ENCODE results near the gene OGFOD1. TPM values are rescaled to one million over a fixed set of nuclear protein-coding genes. Genes with fewer than 3 reads are reported as not detected.

Gene OGFOD1
- total RNA-seq, 1 donor, result 95.0 TPM

GRCh38 chr16:56451753-56452689 lies 667 bp downstream of the OGFOD1 start:
- H3K4me3 ChIP-seq (ENCODE audit: low read depth, low read length), result peak overlapping the region; percentile 84
- peak; percentile 27 for DNase-seq (ENCODE audit: low read depth)
- TF ChIP-seq, protein P1, sequence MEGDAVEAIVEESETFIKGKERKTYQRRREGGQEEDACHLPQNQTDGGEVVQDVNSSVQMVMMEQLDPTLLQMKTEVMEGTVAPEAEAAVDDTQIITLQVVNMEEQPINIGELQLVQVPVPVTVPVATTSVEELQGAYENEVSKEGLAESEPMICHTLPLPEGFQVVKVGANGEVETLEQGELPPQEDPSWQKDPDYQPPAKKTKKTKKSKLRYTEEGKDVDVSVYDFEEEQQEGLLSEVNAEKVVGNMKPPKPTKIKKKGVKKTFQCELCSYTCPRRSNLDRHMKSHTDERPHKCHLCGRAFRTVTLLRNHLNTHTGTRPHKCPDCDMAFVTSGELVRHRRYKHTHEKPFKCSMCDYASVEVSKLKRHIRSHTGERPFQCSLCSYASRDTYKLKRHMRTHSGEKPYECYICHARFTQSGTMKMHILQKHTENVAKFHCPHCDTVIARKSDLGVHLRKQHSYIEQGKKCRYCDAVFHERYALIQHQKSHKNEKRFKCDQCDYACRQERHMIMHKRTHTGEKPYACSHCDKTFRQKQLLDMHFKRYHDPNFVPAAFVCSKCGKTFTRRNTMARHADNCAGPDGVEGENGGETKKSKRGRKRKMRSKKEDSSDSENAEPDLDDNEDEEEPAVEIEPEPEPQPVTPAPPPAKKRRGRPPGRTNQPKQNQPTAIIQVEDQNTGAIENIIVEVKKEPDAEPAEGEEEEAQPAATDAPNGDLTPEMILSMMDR (IDR thresholded peaks at IDR 0.05; ENCODE audit: insufficient read depth, low read length), result no peak

DNA sequence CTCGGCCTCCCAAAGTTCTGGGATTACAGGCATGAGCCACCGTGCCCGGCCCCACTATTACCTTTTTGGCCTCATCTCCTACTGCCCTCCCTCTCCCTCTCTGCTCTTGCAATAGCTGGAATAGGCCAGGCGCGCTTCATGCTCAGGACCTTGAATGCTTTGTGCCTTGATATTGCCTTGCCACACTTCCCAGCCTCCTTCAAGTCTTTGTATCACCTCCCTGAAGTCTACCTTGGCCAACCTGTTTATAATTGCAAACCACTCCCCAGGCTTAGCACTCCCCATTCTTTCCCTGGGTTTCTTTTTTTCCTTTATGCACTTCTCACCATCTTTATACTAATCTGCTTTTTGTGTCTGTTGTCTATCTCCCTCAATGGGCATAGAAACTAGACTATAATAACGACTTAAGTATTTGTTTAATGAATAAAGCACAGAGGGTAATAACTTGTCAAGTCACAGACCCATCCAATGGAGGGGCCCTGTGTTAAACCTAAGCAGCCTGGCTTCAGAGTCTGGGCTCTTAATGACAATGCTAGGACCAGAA lies 6.6 kb downstream of the OGFOD1 start:
- DNase-seq (ENCODE audit: low read depth), result no peak
- TF ChIP-seq, protein P1 (IDR thresholded peaks at IDR 0.05; ENCODE audit: insufficient read depth, low read length), result no peak
- no peak overlapping the region for H3K4me3 ChIP-seq (ENCODE audit: low read depth, low read length)

- TF ChIP-seq, protein P1 (IDR thresholded peaks at IDR 0.05; ENCODE audit: insufficient read depth, low read length), result no peak
- DNase-seq (ENCODE audit: low read depth), result peak; percentile 7
Observed at GRCh38 chr16:56460101-56460500, 8.7 kb downstream of the OGFOD1 start.

GRCh38 chr16:56462064-56462796 lies 10.9 kb downstream of the OGFOD1 start:
- H3K4me3 ChIP-seq (ENCODE audit: low read depth, low read length), result no peak overlapping the region
- no peak for DNase-seq (ENCODE audit: low read depth)
- TF ChIP-seq, protein P1 (IDR thresholded peaks at IDR 0.05; ENCODE audit: insufficient read depth, low read length), result no peak

More at GRCh38 chr16:56460101-56460500, 8.7 kb downstream of the OGFOD1 start:
- H3K4me3 ChIP-seq (ENCODE audit: low read depth, low read length), result no peak overlapping the region

DNA sequence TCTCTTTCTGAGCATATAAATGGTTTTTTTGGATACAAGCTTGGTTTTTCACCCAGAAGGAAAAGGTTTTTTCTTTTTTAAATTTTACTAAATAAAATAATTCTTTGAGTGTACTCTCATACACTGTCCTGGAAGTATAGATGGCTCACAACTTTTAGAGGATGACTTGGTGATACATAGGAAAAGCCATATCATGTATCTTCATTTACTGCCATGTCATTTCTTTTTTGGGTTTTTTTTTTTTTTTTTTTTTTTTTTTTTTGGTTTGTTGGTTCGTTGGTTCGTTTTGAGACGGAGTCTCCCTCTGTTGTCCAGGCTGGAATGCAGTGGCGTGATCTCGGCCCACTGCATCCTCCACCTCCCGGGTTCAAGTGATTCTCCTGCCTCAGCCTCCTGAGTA lies 11.8 kb downstream of the OGFOD1 start:
- no peak overlapping the region for H3K4me3 ChIP-seq (ENCODE audit: low read depth, low read length)
- TF ChIP-seq, protein P1 (IDR thresholded peaks at IDR 0.05; ENCODE audit: insufficient read depth, low read length), result no peak
- DNase-seq (ENCODE audit: low read depth), result no peak

- no peak for DNase-seq (ENCODE audit: low read depth)
- no peak overlapping the region for H3K4me3 ChIP-seq (ENCODE audit: low read depth, low read length)
- TF ChIP-seq, protein P1 (IDR thresholded peaks at IDR 0.05; ENCODE audit: insufficient read depth, low read length), result no peak
Observed at GRCh38 chr16:56466344-56466743, 15.0 kb downstream of the OGFOD1 start.

All from fibroblast of the aortic adventitia (primary cell).